Mesendoderm (in vitro differentiated cells): ENCODE measurements around the gene REEP5.
"Not testable (repeated sequence)": the region's sequence is repeated elsewhere in the genome, so short reads cannot be mapped to it uniquely, and the experiment has no call there.

Source experiments
- DNase-seq: peaks from one replicate; pipeline ENCODE4 v3.0.0; 2013
- H2AK5ac ChIP-seq: 2 replicates; pipeline ENCODE4 v1.6.1; 2013; ENCODE audit warnings: low read length, inconsistent platforms
- H2BK120ac ChIP-seq: 2 replicates; pipeline ENCODE4 v1.6.1; 2013; ENCODE audit warnings: low read depth, mild to moderate bottlenecking, low read length, moderate library complexity, mixed read lengths
- H2BK15ac ChIP-seq: replicated peaks from 2 replicates; pipeline ENCODE4 v1.6.1; 2013; ENCODE audit warnings: low read depth, mild to moderate bottlenecking, moderate library complexity
- H2BK5ac ChIP-seq: 2 replicates; pipeline ENCODE4 v1.6.1; 2013; ENCODE audit warnings: low read length, inconsistent platforms
- H3K18ac ChIP-seq: 2 replicates; pipeline ENCODE4 v1.6.1; 2013; ENCODE audit warnings: mild to moderate bottlenecking, low read length, mixed read lengths
- H3K23ac ChIP-seq: one replicate; pipeline ENCODE4 v1.6.1; 2013; ENCODE audit warnings: low read length
- H3K27ac ChIP-seq: 2 replicates; pipeline ENCODE4 v1.5.1; 2013; ENCODE audit warnings: low read depth, mild to moderate bottlenecking, inconsistent platforms, low read length, moderate library complexity
- H3K27me3 ChIP-seq: 2 replicates; pipeline ENCODE4 v1.6.1; 2013; ENCODE audit warnings: low read length, control low read depth, mild to moderate bottlenecking, inconsistent platforms; ENCODE audit not compliant: insufficient read depth, poor library complexity
- H3K36me3 ChIP-seq: 2 replicates; pipeline ENCODE4 v1.6.1; 2013; ENCODE audit warnings: low read length, inconsistent platforms; ENCODE audit not compliant: control insufficient read depth, insufficient read depth
- H3K4ac ChIP-seq: one replicate; pipeline ENCODE4 v1.6.1; 2013; ENCODE audit warnings: low read depth, mild to moderate bottlenecking, low read length, moderate library complexity
- H3K4me1 ChIP-seq: 2 replicates; pipeline ENCODE4 v1.6.1; 2013; ENCODE audit warnings: low read depth, low read length, inconsistent platforms; ENCODE audit not compliant: control insufficient read depth
- H3K4me2 ChIP-seq: 2 replicates; pipeline ENCODE4 v1.6.1; 2013; ENCODE audit warnings: low read length
- H3K4me3 ChIP-seq: 2 replicates; pipeline ENCODE4 v1.5.1; 2013; ENCODE audit warnings: mild to moderate bottlenecking, low read length
- H3K56ac ChIP-seq: one replicate; pipeline ENCODE4 v1.6.1; 2013; ENCODE audit warnings: low read length
- H3K79me1 ChIP-seq: 2 replicates; pipeline ENCODE4 v1.6.1; 2013; ENCODE audit warnings: low read length, inconsistent platforms
- H3K79me2 ChIP-seq: 2 replicates; pipeline ENCODE4 v1.6.1; 2013; ENCODE audit warnings: mild to moderate bottlenecking, low read length; ENCODE audit not compliant: control insufficient read depth, insufficient read depth
- H3K9ac ChIP-seq: 2 replicates; pipeline ENCODE4 v1.6.1; 2013; ENCODE audit warnings: low read length, inconsistent platforms
- H4K5ac ChIP-seq: one replicate; pipeline ENCODE4 v1.6.1; 2013; ENCODE audit warnings: low read length
- H4K8ac ChIP-seq: one replicate; pipeline ENCODE4 v1.6.1; 2013; ENCODE audit warnings: low read depth, mild to moderate bottlenecking, control low read depth, low read length, moderate library complexity
- WGBS: extraction: QIAGEN DNeasy Blood & Tissue Kit; methylation state at CpG from one replicate; pipeline ENCODE4 v1.1.7; 2013; ENCODE audit warnings: low lambda C conversion rate, missing lambda C conversion rate; ENCODE audit not compliant: insufficient coverage; ENCODE audit errors: extremely low coverage; 5-methylcytosine and 5-hydroxymethylcytosine counted together

REEP5 gene

GRCh38 chr5:112895682-112896081 lies 26.3 kb downstream of the REEP5 start:
- Histone ChIP-seq H2AK5ac (no peak overlapping the region), H2BK15ac (no peak overlapping the region), H3K36me3 (no peaks in the 10 kb centered on the region), H3K4me2 (no peak overlapping the region), H3K79me2 (no peaks in the 10 kb centered on the region), H3K4me1 (no peaks in the 10 kb centered on the region), H2BK5ac (no peak overlapping the region), H2BK120ac (no peak overlapping the region), H3K4me3 (no peak overlapping the region), H3K27ac (no peak overlapping the region), H3K9ac (no peak overlapping the region), H4K8ac (no peak overlapping the region), H3K27me3 (no peaks in the 10 kb centered on the region), H3K79me1 (no peaks in the 10 kb centered on the region), H4K5ac (no peak overlapping the region), H3K56ac (no peak overlapping the region), H3K18ac (no peak overlapping the region), H3K4ac (no peak overlapping the region), H3K23ac (no peak overlapping the region)
- no peak for DNase-seq
- no CpG with 5 or more reads among the region's 3 CpGs for WGBS

GRCh38 chr5:112892776-112893175 lies 29.3 kb downstream of the REEP5 start:
- no CpG with 5 or more reads among the region's 13 CpGs for WGBS
- H3K4me2 ChIP-seq, result no peak overlapping the region
- H3K56ac ChIP-seq, result no peak overlapping the region
- H3K79me1 ChIP-seq, result no peaks in the 10 kb centered on the region
- no peak overlapping the region for H3K23ac ChIP-seq
- H3K9ac ChIP-seq, result no peak overlapping the region
- no peak overlapping the region for H4K8ac ChIP-seq
- no peak overlapping the region for H3K18ac ChIP-seq
- no peak overlapping the region for H2BK5ac ChIP-seq
- no peak overlapping the region for H2BK120ac ChIP-seq
- H3K4me3 ChIP-seq, result no peak overlapping the region
- H3K4ac ChIP-seq, result no peak overlapping the region
- no peak overlapping the region for H4K5ac ChIP-seq
- no peak for DNase-seq
- no peaks in the 10 kb centered on the region for H3K27me3 ChIP-seq
- H2AK5ac ChIP-seq, result no peak overlapping the region
- H3K27ac ChIP-seq, result no peak overlapping the region
- no peak overlapping the region for H2BK15ac ChIP-seq
- no peaks in the 10 kb centered on the region for H3K36me3 ChIP-seq
- H3K79me2 ChIP-seq, result no peaks in the 10 kb centered on the region
- H3K4me1 ChIP-seq, result no peaks in the 10 kb centered on the region

- not testable (repeated sequence) for H3K4me1 ChIP-seq, H3K79me1 ChIP-seq, H3K4me3 ChIP-seq, H3K4me2 ChIP-seq, DNase-seq, H3K4ac ChIP-seq, H2BK5ac ChIP-seq, H3K56ac ChIP-seq, H3K9ac ChIP-seq, H3K36me3 ChIP-seq, H2AK5ac ChIP-seq, H3K18ac ChIP-seq, H4K8ac ChIP-seq, H3K27ac ChIP-seq, H4K5ac ChIP-seq, H3K79me2 ChIP-seq, H2BK120ac ChIP-seq, H2BK15ac ChIP-seq, H3K23ac ChIP-seq, H3K27me3 ChIP-seq
- WGBS, result no CpG with 5 or more reads among the region's 8 CpGs
Measured at GRCh38 chr5:112892066-112892465, 30.0 kb downstream of the REEP5 start.

- no peak overlapping the region for H3K27ac ChIP-seq
- WGBS, result no CpG with 5 or more reads among the region's 4 CpGs
- H2BK5ac ChIP-seq, result no peak overlapping the region
Measured at GRCh38 chr5:112886975-112887374, 35.1 kb downstream of the REEP5 start.

GRCh38 chr5:112885001-112885400 lies 37.0 kb downstream of the REEP5 start:
- no peak overlapping the region for H4K8ac ChIP-seq
- no peak overlapping the region for H2AK5ac ChIP-seq
- no peak overlapping the region for H3K4me2 ChIP-seq
- H3K79me1 ChIP-seq, result peaks cover 4% of the 10 kb centered on the region
- peaks cover 7% of the 10 kb centered on the region for H3K36me3 ChIP-seq
- no peak overlapping the region for H2BK5ac ChIP-seq
- WGBS, result no CpG with 5 or more reads among the region's 3 CpGs
- no peaks in the 10 kb centered on the region for H3K4me1 ChIP-seq
- no peak overlapping the region for H3K4ac ChIP-seq
- H3K4me3 ChIP-seq, result no peak overlapping the region
- H2BK120ac ChIP-seq, result no peak overlapping the region
- no peaks in the 10 kb centered on the region for H3K79me2 ChIP-seq
- no peak overlapping the region for H4K5ac ChIP-seq
- no peak for DNase-seq
- no peak overlapping the region for H3K56ac ChIP-seq
- no peak overlapping the region for H3K18ac ChIP-seq
- H2BK15ac ChIP-seq, result no peak overlapping the region
- H3K27me3 ChIP-seq, result no peaks in the 10 kb centered on the region
- H3K9ac ChIP-seq, result no peak overlapping the region
- H3K27ac ChIP-seq, result no peak overlapping the region
- H3K23ac ChIP-seq, result no peak overlapping the region

More at GRCh38 chr5:112886975-112887374, 35.1 kb downstream of the REEP5 start:
- DNase-seq, result no peak
- no peak overlapping the region for H3K4me3 ChIP-seq
- H2BK15ac ChIP-seq, result no peak overlapping the region
- no peak overlapping the region for H3K4me2 ChIP-seq
- H3K18ac ChIP-seq, result no peak overlapping the region
- no peaks in the 10 kb centered on the region for H3K4me1 ChIP-seq
- H3K4ac ChIP-seq, result no peak overlapping the region
- no peak overlapping the region for H3K9ac ChIP-seq
- H4K5ac ChIP-seq, result no peak overlapping the region
- H2BK120ac ChIP-seq, result no peak overlapping the region
- H3K79me2 ChIP-seq, result no peaks in the 10 kb centered on the region
- H3K27me3 ChIP-seq, result no peaks in the 10 kb centered on the region
- H3K56ac ChIP-seq, result no peak overlapping the region
- H3K23ac ChIP-seq, result no peak overlapping the region
- H4K8ac ChIP-seq, result no peak overlapping the region
- peaks cover 7% of the 10 kb centered on the region for H3K36me3 ChIP-seq
- H2AK5ac ChIP-seq, result no peak overlapping the region
- H3K79me1 ChIP-seq, result peaks cover 4% of the 10 kb centered on the region

- Histone ChIP-seq H2AK5ac (no peak overlapping the region), H2BK120ac (no peak overlapping the region), H3K79me2 (no peaks in the 10 kb centered on the region), H3K27ac (no peak overlapping the region), H3K4me2 (no peak overlapping the region), H3K23ac (no peak overlapping the region), H3K9ac (no peak overlapping the region), H3K4me1 (no peaks in the 10 kb centered on the region), H3K56ac (no peak overlapping the region), H3K4ac (no peak overlapping the region), H2BK5ac (no peak overlapping the region), H4K8ac (no peak overlapping the region), H3K27me3 (no peaks in the 10 kb centered on the region), H3K36me3 (peaks cover 7% of the 10 kb centered on the region), H4K5ac (no peak overlapping the region), H3K79me1 (peaks cover 4% of the 10 kb centered on the region), H3K4me3 (no peak overlapping the region), H2BK15ac (no peak overlapping the region), H3K18ac (no peak overlapping the region)
- DNase-seq, result no peak
- no CpG with 5 or more reads among the region's 2 CpGs for WGBS
Measured at GRCh38 chr5:112883192-112883591, 38.8 kb downstream of the REEP5 start.
